ENCODE results near the gene GRID1.

DNA sequence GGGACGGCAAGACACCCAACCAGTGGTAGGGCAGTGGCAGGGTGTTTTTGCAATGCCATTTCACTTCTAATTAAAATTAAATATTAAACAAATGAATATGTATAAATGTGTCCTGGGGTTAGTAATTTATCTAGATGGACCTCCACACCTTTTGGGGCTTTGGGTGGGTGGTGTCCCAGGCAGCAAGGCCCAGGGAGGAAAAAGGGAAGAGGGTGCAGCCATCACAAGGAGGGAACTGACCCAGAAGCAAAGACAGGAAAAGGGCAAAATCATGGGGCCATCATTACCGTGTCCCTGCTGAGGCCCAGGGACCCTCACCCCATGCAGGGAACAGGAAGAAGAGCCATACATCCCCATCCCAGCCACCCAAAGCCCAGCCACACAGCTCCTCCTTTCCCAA lies 204.6 kb downstream of the GRID1 start:
- TF ChIP-seq, protein P1, sequence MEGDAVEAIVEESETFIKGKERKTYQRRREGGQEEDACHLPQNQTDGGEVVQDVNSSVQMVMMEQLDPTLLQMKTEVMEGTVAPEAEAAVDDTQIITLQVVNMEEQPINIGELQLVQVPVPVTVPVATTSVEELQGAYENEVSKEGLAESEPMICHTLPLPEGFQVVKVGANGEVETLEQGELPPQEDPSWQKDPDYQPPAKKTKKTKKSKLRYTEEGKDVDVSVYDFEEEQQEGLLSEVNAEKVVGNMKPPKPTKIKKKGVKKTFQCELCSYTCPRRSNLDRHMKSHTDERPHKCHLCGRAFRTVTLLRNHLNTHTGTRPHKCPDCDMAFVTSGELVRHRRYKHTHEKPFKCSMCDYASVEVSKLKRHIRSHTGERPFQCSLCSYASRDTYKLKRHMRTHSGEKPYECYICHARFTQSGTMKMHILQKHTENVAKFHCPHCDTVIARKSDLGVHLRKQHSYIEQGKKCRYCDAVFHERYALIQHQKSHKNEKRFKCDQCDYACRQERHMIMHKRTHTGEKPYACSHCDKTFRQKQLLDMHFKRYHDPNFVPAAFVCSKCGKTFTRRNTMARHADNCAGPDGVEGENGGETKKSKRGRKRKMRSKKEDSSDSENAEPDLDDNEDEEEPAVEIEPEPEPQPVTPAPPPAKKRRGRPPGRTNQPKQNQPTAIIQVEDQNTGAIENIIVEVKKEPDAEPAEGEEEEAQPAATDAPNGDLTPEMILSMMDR (IDR thresholded peaks at IDR 0.05), result no peak
- no peak for TF ChIP-seq POLR2A (IDR thresholded peaks at IDR 0.05)

Data from Peyer's patch (tissue), 4 donors.